Stimulated activated CD8-positive, alpha-beta memory T cell treated with anti-CD3 and anti-CD28 coated beads, Interleukin-4, amount 100 ng/mL, for 48 hours (primary cell): ENCODE results near the gene LRRC37A3.
"Not testable (repeated sequence)": the region's sequence is repeated elsewhere in the genome, so short reads cannot be mapped to it uniquely, and the experiment has no call there.

ENCODE experiments used
- DNase-seq: peaks from one replicate; pipeline ENCODE4 v3.0.0-alpha.2; 2020

Gene LRRC37A3

GRCh38 chr17:64829824-64830630 is 89.3 kb downstream of the LRRC37A3 start:
- not testable (repeated sequence) for DNase-seq

DNA sequence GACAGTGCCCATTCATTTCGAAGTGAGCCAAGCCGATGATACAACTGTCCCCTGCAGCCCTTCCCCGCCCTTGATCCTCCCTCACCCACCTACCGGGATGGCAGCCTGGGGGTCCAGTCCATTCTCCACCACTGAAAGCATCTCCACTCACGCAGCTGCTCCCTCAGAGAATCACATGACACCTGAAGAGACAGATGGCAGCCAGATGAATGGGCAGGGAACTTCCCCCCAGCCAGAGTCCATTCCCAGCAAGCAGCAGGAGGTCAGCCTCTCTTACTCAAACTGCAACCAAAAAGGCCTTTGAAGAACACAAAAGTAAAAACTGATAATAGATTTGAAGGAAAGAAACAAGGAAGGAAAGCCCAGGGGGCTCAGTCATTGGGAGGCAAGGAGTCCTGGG is 90.2 kb downstream of the LRRC37A3 start:
- not testable (repeated sequence) for DNase-seq

DNA sequence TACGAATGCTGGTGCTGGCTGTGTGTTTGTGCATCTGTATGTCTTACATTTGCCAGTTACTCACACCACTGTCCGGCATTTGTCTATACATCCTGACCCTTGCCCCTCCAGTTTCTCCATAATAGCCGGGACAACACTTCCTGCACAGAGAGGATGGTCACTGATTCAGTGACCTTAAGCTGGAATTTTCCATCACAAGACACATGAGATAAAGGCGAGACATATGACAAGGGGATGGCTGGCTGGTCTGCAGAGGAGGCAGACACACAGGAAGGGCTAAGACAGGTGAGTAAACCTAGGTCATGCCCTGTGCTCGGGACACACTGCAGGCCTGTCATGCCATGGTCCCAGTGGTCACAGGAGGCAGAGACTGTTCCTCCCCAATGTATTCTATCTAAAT is 100.4 kb downstream of the LRRC37A3 start:
- not testable (repeated sequence) for DNase-seq

DNA sequence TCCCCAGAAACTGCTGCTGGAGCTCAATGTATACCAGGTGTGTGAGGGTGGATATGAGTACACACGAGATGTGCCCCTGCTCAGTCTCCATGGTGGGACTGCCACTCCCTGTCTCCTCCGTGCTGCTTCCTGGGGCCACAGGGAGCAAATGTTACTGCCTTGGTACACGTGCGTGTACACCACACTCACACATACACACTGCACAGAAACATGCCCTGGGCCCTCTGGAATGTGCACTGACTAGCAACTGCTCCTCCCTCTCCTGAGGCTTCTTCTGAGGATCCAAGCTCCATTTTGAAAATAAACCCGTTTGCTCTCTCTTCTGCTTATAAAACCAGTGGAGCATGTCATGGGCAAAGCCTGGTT is 103.5 kb downstream of the LRRC37A3 start:
- not testable (repeated sequence) for DNase-seq

GRCh38 chr17:64814993-64815832 is 104.1 kb downstream of the LRRC37A3 start:
- DNase-seq, result not testable (repeated sequence)

- peak; percentile 69 for DNase-seq
Observed at GRCh38 chr17:64808178-64808977, 110.9 kb downstream of the LRRC37A3 start.
